ENCODE results near the gene EMB.
"Not testable (repeated sequence)": the region's sequence is repeated elsewhere in the genome, so short reads cannot be mapped to it uniquely, and the experiment has no call there.

DNA sequence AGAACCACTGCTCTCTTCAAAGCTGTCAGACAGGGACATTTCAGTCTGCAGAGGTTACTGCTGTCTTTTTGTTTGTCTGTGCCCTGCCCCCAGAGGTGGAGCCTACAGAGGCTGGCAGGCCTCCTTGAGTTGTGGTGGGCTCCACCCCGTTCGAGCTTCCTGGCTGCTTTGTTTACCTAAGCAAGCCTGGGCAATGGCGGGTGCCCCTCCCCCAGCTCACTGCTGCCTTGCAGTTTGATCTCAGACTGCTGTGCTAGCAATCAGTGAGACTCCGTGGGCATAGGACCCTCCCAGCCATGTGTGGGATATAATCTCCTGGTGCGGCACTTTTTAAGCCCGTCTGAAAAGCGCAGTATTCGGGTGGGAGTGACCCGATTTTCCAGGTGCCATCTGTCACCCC, 17.3 kb upstream of the EMB start:
- TF ChIP-seq, protein P1, sequence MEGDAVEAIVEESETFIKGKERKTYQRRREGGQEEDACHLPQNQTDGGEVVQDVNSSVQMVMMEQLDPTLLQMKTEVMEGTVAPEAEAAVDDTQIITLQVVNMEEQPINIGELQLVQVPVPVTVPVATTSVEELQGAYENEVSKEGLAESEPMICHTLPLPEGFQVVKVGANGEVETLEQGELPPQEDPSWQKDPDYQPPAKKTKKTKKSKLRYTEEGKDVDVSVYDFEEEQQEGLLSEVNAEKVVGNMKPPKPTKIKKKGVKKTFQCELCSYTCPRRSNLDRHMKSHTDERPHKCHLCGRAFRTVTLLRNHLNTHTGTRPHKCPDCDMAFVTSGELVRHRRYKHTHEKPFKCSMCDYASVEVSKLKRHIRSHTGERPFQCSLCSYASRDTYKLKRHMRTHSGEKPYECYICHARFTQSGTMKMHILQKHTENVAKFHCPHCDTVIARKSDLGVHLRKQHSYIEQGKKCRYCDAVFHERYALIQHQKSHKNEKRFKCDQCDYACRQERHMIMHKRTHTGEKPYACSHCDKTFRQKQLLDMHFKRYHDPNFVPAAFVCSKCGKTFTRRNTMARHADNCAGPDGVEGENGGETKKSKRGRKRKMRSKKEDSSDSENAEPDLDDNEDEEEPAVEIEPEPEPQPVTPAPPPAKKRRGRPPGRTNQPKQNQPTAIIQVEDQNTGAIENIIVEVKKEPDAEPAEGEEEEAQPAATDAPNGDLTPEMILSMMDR (IDR thresholded peaks at IDR 0.05) = not testable (repeated sequence)
- not testable (repeated sequence) for TF ChIP-seq POLR2A (IDR thresholded peaks at IDR 0.05)

All from upper lobe of left lung (tissue), 4 donors.